Gastroesophageal sphincter (tissue), 4 donors: ENCODE measurements around the gene SLC8A2. TPM values are rescaled to one million over a fixed set of nuclear protein-coding genes. Genes with fewer than 3 reads are reported as not detected.

Experiments
- ATAC-seq: fragments of 150-250 bp; one replicate; pipeline ENCODE4 v1.9.1; 2016; ENCODE audit warnings: mild to moderate bottlenecking, moderate library complexity
- H3K27ac ChIP-seq, 4 donors: fragments of 200-600 bp; sonication (generic) in 3 of 4; 1 replicate in 3 of 4; 2 replicates in 1 of 4; pipeline ENCODE4 v1.5.1; 2016 to 2019
- H3K27me3 ChIP-seq: fragments of 200-600 bp; sonication (generic); one replicate; pipeline ENCODE4 v1.5.1; 2019
- H3K36me3 ChIP-seq, 2 donors: fragments of 200-600 bp; sonication (generic); one replicate each; pipeline ENCODE4 v1.5.1; 2019; ENCODE audit warnings: control low read depth in 1 of 2
- H3K4me1 ChIP-seq, 3 donors: fragments of 200-600 bp; sonication (generic); 1 replicate in 2 of 3; 2 replicates in 1 of 3; pipeline ENCODE4 v1.5.1; 2016 to 2019; ENCODE audit warnings: control low read depth in 2 of 3
- H3K4me3 ChIP-seq, 2 donors: fragments of 200-600 bp; sonication (generic); one replicate each; pipeline ENCODE4 v1.5.1; 2019; ENCODE audit warnings: mild to moderate bottlenecking in 1 of 2, moderate library complexity in 1 of 2
- H3K9me3 ChIP-seq, 3 donors: fragments of 200-600 bp; sonication (generic); one replicate each; pipeline ENCODE4 v1.5.1; 2017 to 2019; ENCODE audit warnings: control low read depth in 2 of 3
- CTCF ChIP-seq, 4 experiments: fragments of 200-600 bp in 2 of 4; fragments of 450-650 bp in 2 of 4; sonication (generic) in 1 of 4; IDR thresholded peaks; one replicate each; pipeline ENCODE4 v1.5.1; 2017 to 2019; ENCODE audit warnings: antibody characterized with exemption in 4 of 4, mild to moderate bottlenecking in 2 of 4, moderate library complexity in 2 of 4
- EP300 ChIP-seq: sonication (generic); formaldehyde crosslinking; IDR thresholded peaks from one replicate; pipeline ENCODE4 v1.6.1; 2017; ENCODE audit warnings: antibody characterized with exemption, mild to moderate bottlenecking
- POLR2A ChIP-seq, 2 donors: fragments of 450-650 bp; IDR thresholded peaks; one replicate each; pipeline ENCODE4 v1.6.1; 2017; ENCODE audit warnings: antibody characterized with exemption in 2 of 2, mild to moderate bottlenecking in 2 of 2, moderate library complexity in 1 of 2
- POLR2AphosphoS5 ChIP-seq: sonication (generic); formaldehyde crosslinking; IDR thresholded peaks from one replicate; pipeline ENCODE4 v1.6.1; 2017; ENCODE audit warnings: antibody characterized with exemption
- WGBS, 2 donors: methylation state at CpG; one replicate each; pipeline ENCODE4 v1.1.5; 2018; ENCODE audit warnings: low coverage in 1 of 2; 5-methylcytosine and 5-hydroxymethylcytosine counted together
- total RNA-seq, 4 donors: library from RNA; depleted of rRNA; stranded (reverse); fragments of >200 nt; gene quantifications; one replicate each; pipeline ENCODE4 v1.1.0, GENCODE V29; 2016

The SLC8A2 gene
- total RNA-seq, 4 donors from 2014 or later: 6.5 to 19.9 (median 9.5) TPM

GRCh38 chr19:47405854-47406417, 65.8 kb downstream of the SLC8A2 start:
- Histone ChIP-seq H3K9me3 (no peaks in the 10 kb centered on the region), H3K4me1 (peaks cover 0 to 2% (median 0%) of the 10 kb centered on the region in 3 donors), H3K27ac (no peak overlapping the region), H3K36me3 (peaks cover 0 to 10% of the 10 kb centered on the region in 2 donors), H3K4me3 (no peak overlapping the region), H3K27me3 (peaks cover 24% of the 10 kb centered on the region)
- WGBS, 2 donors: 89 to 98% methylated on average over 4 to 5 of the region's 5 CpGs
- TF ChIP-seq EP300: no peak
- TF ChIP-seq CTCF (IDR thresholded peaks at IDR 0.05): no peak
- TF ChIP-seq POLR2AphosphoS5: no peak
- no peak for TF ChIP-seq POLR2A (IDR thresholded peaks at IDR 0.05)
- ATAC-seq: no peak

- no peak for ATAC-seq
- 71 to 94% methylated on average over 1 to 4 of the region's 4 CpGs for WGBS, 2 donors
- Histone ChIP-seq H3K4me1 (no peaks in the 10 kb centered on the region), H3K27me3 (peaks cover 29% of the 10 kb centered on the region), H3K9me3 (no peaks in the 10 kb centered on the region), H3K4me3 (no peak overlapping the region), H3K36me3 (peaks cover 0 to 10% of the 10 kb centered on the region in 2 donors), H3K27ac (no peak overlapping the region)
- TF ChIP-seq POLR2A (IDR thresholded peaks at IDR 0.05) (no peak), CTCF (IDR thresholded peaks at IDR 0.05) (no peak)
These were observed 66.5 kb downstream of the SLC8A2 start for GRCh38 chr19:47405197-47405550.

- H3K36me3 ChIP-seq: peaks cover 0 to 10% of the 10 kb centered on the region in 2 donors
- H3K27ac ChIP-seq: no peak overlapping the region
- H3K9me3 ChIP-seq: no peaks in the 10 kb centered on the region
- H3K4me3 ChIP-seq: no peak overlapping the region
- no peak for ATAC-seq
- H3K27me3 ChIP-seq: peaks cover 29% of the 10 kb centered on the region
- 70 to 85% methylated on average over 5 to 6 of the region's 9 CpGs for WGBS, 2 donors
- no peaks in the 10 kb centered on the region for H3K4me1 ChIP-seq
- no peak for TF ChIP-seq CTCF (IDR thresholded peaks at IDR 0.05)
- TF ChIP-seq POLR2A (IDR thresholded peaks at IDR 0.05): no peak
- no peak for TF ChIP-seq POLR2AphosphoS5
- no peak for TF ChIP-seq EP300
These were observed 67.1 kb downstream of the SLC8A2 start for GRCh38 chr19:47404334-47405196.

GRCh38 chr19:47402504-47402903, 69.2 kb downstream of the SLC8A2 start:
- TF ChIP-seq EP300 (no peak), POLR2A (IDR thresholded peaks at IDR 0.05) (no peak), CTCF (IDR thresholded peaks at IDR 0.05) (no peak), POLR2AphosphoS5 (no peak)
- Histone ChIP-seq H3K27me3 (peaks cover 38% of the 10 kb centered on the region), H3K4me1 (no peaks in the 10 kb centered on the region), H3K27ac (no peak overlapping the region), H3K36me3 (peaks cover 0 to 10% of the 10 kb centered on the region in 2 donors), H3K4me3 (no peak overlapping the region), H3K9me3 (no peaks in the 10 kb centered on the region)
- ATAC-seq: no peak
- WGBS, 2 donors: 67% methylated on average over 2 of the region's 16 CpGs; no CpG with 5 or more reads in 1 of the 2 donors
